ENCODE results near the gene COL12A1.

COL12A1 gene

DNA sequence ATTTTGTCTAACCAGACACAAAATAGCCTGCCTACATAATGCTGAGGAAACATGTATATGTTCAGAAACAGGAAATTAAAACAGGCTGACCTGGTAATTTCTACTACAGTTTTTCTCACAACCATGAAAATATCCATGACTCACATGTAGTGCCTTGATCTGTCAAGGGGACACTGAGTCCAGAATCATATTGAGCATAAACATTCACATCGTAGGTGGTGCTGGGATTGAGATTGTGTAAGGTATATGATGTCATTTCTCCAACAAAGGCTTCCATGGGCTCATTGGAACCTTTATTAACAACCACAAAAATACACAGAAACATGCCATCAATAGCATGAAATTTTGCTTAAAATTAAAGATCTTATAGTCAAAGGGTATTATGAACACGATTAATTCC, 80.9 kb downstream of the COL12A1 start:
- Histone ChIP-seq H3K36me3 (ENCODE audit: insufficient read depth, low read length) (no peaks in the 10 kb centered on the region), H3K4me1 (ENCODE audit: insufficient read depth, low read length) (no peaks in the 10 kb centered on the region), H3K9me3 (ENCODE audit: control insufficient read depth, insufficient read depth, low read length) (no peaks in the 10 kb centered on the region), H3K9ac (ENCODE audit: low read depth, low read length) (no peak overlapping the region)

- H3K9ac ChIP-seq (ENCODE audit: low read depth, low read length) = no peak overlapping the region
- no peaks in the 10 kb centered on the region for H3K36me3 ChIP-seq (ENCODE audit: insufficient read depth, low read length)
- no peaks in the 10 kb centered on the region for H3K9me3 ChIP-seq (ENCODE audit: control insufficient read depth, insufficient read depth, low read length)
- no peaks in the 10 kb centered on the region for H3K4me1 ChIP-seq (ENCODE audit: insufficient read depth, low read length)
Observed at GRCh38 chr6:75124085-75124484, 81.8 kb downstream of the COL12A1 start.

DNA sequence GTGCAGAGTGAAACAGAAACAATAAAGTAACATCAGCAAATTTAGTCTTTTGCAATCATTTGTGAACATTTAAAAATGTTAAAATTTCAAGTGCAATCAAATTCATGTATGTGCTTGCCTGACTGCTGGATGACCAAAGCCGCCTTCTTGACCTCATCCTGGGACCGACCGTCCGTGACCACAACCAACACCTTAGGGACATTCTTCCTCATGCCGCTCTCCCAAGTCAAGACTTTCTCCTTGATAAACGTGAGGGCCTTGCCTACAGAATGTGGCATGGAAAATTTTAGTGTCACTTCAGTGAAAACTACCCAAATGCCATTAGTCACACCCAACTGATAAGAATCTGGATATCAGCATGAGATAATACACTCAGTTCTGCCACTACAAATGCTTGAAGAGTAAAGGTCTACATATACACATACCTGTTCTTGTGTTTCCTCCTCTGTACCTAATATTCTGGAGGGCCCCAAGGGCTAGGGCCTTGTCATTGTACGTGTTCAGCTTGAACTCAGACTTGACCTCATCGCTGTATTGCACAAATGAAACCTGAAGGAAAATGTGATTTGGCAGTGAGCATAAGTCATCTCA, 86.8 kb downstream of the COL12A1 start:
- H3K9me3 ChIP-seq (ENCODE audit: control insufficient read depth, insufficient read depth, low read length) = no peaks in the 10 kb centered on the region
- peaks cover 5% of the 10 kb centered on the region; the same call in 1 of the 2 replicates for H3K4me1 ChIP-seq (ENCODE audit: insufficient read depth, low read length)
- no peaks in the 10 kb centered on the region for H3K36me3 ChIP-seq (ENCODE audit: insufficient read depth, low read length)
- no peak overlapping the region for H3K9ac ChIP-seq (ENCODE audit: low read depth, low read length)

- H3K36me3 ChIP-seq (ENCODE audit: insufficient read depth, low read length) = no peaks in the 10 kb centered on the region
- H3K4me1 ChIP-seq (ENCODE audit: insufficient read depth, low read length) = peaks cover 5% of the 10 kb centered on the region; the same call in 1 of the 2 replicates
- H3K9ac ChIP-seq (ENCODE audit: low read depth, low read length) = no peak overlapping the region
- H3K9me3 ChIP-seq (ENCODE audit: control insufficient read depth, insufficient read depth, low read length) = no peaks in the 10 kb centered on the region
Observed at GRCh38 chr6:75117701-75118100, 88.2 kb downstream of the COL12A1 start.

- Histone ChIP-seq H3K9ac (ENCODE audit: low read depth, low read length) (no peak overlapping the region), H3K36me3 (ENCODE audit: insufficient read depth, low read length) (no peaks in the 10 kb centered on the region), H3K4me1 (ENCODE audit: insufficient read depth, low read length) (peaks cover 5% of the 10 kb centered on the region; the same call in 1 of the 2 replicates), H3K9me3 (ENCODE audit: control insufficient read depth, insufficient read depth, low read length) (no peaks in the 10 kb centered on the region)
Observed at GRCh38 chr6:75116946-75117345, 88.9 kb downstream of the COL12A1 start.

- Histone ChIP-seq H3K4me1 (ENCODE audit: insufficient read depth, low read length) (peaks cover 5% of the 10 kb centered on the region; the same call in 1 of the 2 replicates), H3K36me3 (ENCODE audit: insufficient read depth, low read length) (no peaks in the 10 kb centered on the region), H3K9me3 (ENCODE audit: control insufficient read depth, insufficient read depth, low read length) (no peaks in the 10 kb centered on the region), H3K9ac (ENCODE audit: low read depth, low read length) (no peak overlapping the region)
Observed at GRCh38 chr6:75115481-75115880, 90.4 kb downstream of the COL12A1 start.

DNA sequence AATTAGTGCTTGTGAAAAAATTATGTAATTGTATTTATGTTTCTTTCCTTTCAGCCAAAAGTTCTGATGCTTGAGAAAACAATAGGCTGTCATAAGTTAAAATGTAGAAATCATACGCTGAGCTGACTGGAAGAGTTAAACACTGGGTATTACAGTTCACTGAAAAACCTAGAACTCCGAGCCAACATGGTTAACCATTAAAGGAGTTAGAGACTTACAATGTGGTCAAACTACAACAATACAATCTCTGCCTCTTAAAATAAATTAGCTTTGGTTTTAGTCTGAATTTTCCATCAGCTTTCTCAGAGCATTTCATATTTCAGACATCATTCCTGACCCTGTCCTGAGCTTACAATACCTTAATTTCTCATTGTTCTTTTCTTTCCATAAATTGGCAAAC, 91.0 kb downstream of the COL12A1 start:
- Histone ChIP-seq H3K9me3 (ENCODE audit: control insufficient read depth, insufficient read depth, low read length) (no peaks in the 10 kb centered on the region), H3K4me1 (ENCODE audit: insufficient read depth, low read length) (peaks cover 5% of the 10 kb centered on the region; the same call in 1 of the 2 replicates)

GRCh38 chr6:75114195-75114594, 91.7 kb downstream of the COL12A1 start:
- no peaks in the 10 kb centered on the region for H3K9me3 ChIP-seq (ENCODE audit: control insufficient read depth, insufficient read depth, low read length)
- peaks cover 5% of the 10 kb centered on the region; the same call in 1 of the 2 replicates for H3K4me1 ChIP-seq (ENCODE audit: insufficient read depth, low read length)
- H3K36me3 ChIP-seq (ENCODE audit: insufficient read depth, low read length) = no peaks in the 10 kb centered on the region
- no peak overlapping the region for H3K9ac ChIP-seq (ENCODE audit: low read depth, low read length)

More for the DNA sequence above, 91.0 kb downstream of the COL12A1 start:
- no peaks in the 10 kb centered on the region for H3K36me3 ChIP-seq (ENCODE audit: insufficient read depth, low read length)
- H3K9ac ChIP-seq (ENCODE audit: low read depth, low read length) = no peak overlapping the region

DNA sequence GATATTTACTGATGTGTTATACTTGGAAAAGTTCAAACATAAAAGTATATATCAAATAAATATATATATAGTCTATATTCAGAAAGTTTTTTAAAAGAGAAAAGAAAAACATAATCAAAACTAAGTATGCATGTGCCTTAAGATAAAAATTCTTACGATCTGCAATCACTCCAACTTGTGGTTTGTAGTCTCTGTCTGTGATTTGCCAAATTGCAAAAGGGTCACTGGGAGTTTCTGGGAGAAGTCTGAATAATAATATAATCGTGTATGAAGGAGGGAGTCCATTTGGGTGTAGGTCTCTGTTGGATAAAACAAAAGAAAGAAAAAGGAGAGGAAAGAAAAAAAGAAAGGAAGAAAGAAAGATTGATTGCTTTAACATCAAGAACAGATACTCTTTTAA, 92.4 kb downstream of the COL12A1 start:
- H3K9me3 ChIP-seq (ENCODE audit: control insufficient read depth, insufficient read depth, low read length) = no peaks in the 10 kb centered on the region
- H3K4me1 ChIP-seq (ENCODE audit: insufficient read depth, low read length) = peaks cover 5% of the 10 kb centered on the region; the same call in 1 of the 2 replicates
- no peaks in the 10 kb centered on the region for H3K36me3 ChIP-seq (ENCODE audit: insufficient read depth, low read length)
- no peak overlapping the region for H3K9ac ChIP-seq (ENCODE audit: low read depth, low read length)

- Histone ChIP-seq H3K9me3 (ENCODE audit: control insufficient read depth, insufficient read depth, low read length) (no peaks in the 10 kb centered on the region), H3K36me3 (ENCODE audit: insufficient read depth, low read length) (no peaks in the 10 kb centered on the region), H3K9ac (ENCODE audit: low read depth, low read length) (no peak overlapping the region), H3K4me1 (ENCODE audit: insufficient read depth, low read length) (no peaks in the 10 kb centered on the region)
Observed at GRCh38 chr6:75109765-75110164, 96.1 kb downstream of the COL12A1 start.

DNA sequence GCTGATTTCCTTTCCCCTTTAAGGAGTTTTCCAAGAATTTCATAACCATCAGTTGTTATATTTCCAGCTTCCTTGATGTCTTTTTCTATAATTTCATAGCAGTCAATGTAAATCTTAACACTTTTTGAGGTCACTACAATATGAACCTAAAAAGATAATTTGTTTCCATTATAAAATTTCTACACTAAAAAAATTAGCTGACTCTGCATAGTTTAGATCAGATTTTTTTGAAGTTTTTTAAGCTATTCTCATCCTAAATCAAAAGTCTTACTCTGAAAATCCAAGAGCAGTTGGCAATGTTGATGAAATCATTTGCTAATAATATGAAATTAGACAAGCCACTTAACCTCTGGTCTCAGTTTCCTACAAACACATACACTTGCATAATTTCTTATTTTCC, 96.8 kb downstream of the COL12A1 start:
- no peaks in the 10 kb centered on the region for H3K9me3 ChIP-seq (ENCODE audit: control insufficient read depth, insufficient read depth, low read length)
- H3K9ac ChIP-seq (ENCODE audit: low read depth, low read length) = no peak overlapping the region
- no peaks in the 10 kb centered on the region for H3K36me3 ChIP-seq (ENCODE audit: insufficient read depth, low read length)
- no peaks in the 10 kb centered on the region for H3K4me1 ChIP-seq (ENCODE audit: insufficient read depth, low read length)

GRCh38 chr6:75108333-75108974, 97.4 kb downstream of the COL12A1 start:
- Histone ChIP-seq H3K9ac (ENCODE audit: low read depth, low read length) (no peak overlapping the region), H3K4me1 (ENCODE audit: insufficient read depth, low read length) (no peaks in the 10 kb centered on the region), H3K36me3 (ENCODE audit: insufficient read depth, low read length) (no peaks in the 10 kb centered on the region), H3K9me3 (ENCODE audit: control insufficient read depth, insufficient read depth, low read length) (no peaks in the 10 kb centered on the region)

- no peaks in the 10 kb centered on the region for H3K36me3 ChIP-seq (ENCODE audit: insufficient read depth, low read length)
- no peaks in the 10 kb centered on the region for H3K4me1 ChIP-seq (ENCODE audit: insufficient read depth, low read length)
- H3K9me3 ChIP-seq (ENCODE audit: control insufficient read depth, insufficient read depth, low read length) = no peaks in the 10 kb centered on the region
- no peak overlapping the region for H3K9ac ChIP-seq (ENCODE audit: low read depth, low read length)
Observed at GRCh38 chr6:75107913-75108312, 97.9 kb downstream of the COL12A1 start.

- H3K9me3 ChIP-seq (ENCODE audit: control insufficient read depth, insufficient read depth, low read length) = no peaks in the 10 kb centered on the region
- no peaks in the 10 kb centered on the region for H3K36me3 ChIP-seq (ENCODE audit: insufficient read depth, low read length)
- H3K9ac ChIP-seq (ENCODE audit: low read depth, low read length) = no peak overlapping the region
- H3K4me1 ChIP-seq (ENCODE audit: insufficient read depth, low read length) = no peaks in the 10 kb centered on the region
Observed at GRCh38 chr6:75106426-75106825, 99.4 kb downstream of the COL12A1 start.

DNA sequence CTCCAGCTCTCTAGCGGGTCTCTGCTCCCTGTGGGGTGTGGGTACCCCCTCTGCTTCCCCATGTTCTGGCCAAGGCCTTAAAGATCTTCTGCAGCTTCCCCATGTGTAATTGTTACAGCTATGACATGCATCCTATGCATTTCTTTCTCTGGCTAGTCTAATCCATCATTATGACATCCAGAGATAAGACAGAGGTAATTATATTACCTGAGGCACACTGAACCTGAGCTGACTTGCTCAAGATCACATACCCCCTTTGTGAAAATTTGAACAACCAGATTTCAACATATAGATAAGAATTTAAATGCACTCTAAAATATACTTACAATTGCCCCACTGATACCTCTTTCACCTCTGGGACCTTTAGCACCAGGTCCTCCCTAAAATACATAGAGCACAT, 102.4 kb downstream of the COL12A1 start:
- no peaks in the 10 kb centered on the region; the same call in 1 of the 2 replicates for H3K4me1 ChIP-seq (ENCODE audit: insufficient read depth, low read length)
- H3K36me3 ChIP-seq (ENCODE audit: insufficient read depth, low read length) = no peaks in the 10 kb centered on the region
- H3K9me3 ChIP-seq (ENCODE audit: control insufficient read depth, insufficient read depth, low read length) = no peaks in the 10 kb centered on the region
- H3K9ac ChIP-seq (ENCODE audit: low read depth, low read length) = no peak overlapping the region

Measured in ES-I3 (cell line).